HG03521 (cell line): ENCODE results near the gene SFTPB.
"Not testable (repeated sequence)": the region's sequence is repeated elsewhere in the genome, so short reads cannot be mapped to it uniquely, and the experiment has no call there.

ENCODE experiments used
- ATAC-seq: cut with Tn5 transposase; IDR thresholded peaks from one replicate; pipeline ENCODE4 v1.9.1; 2021; ENCODE audit warnings: mild to moderate bottlenecking, moderate library complexity; ENCODE audit not compliant: unreplicated experiment

The SFTPB gene

DNA sequence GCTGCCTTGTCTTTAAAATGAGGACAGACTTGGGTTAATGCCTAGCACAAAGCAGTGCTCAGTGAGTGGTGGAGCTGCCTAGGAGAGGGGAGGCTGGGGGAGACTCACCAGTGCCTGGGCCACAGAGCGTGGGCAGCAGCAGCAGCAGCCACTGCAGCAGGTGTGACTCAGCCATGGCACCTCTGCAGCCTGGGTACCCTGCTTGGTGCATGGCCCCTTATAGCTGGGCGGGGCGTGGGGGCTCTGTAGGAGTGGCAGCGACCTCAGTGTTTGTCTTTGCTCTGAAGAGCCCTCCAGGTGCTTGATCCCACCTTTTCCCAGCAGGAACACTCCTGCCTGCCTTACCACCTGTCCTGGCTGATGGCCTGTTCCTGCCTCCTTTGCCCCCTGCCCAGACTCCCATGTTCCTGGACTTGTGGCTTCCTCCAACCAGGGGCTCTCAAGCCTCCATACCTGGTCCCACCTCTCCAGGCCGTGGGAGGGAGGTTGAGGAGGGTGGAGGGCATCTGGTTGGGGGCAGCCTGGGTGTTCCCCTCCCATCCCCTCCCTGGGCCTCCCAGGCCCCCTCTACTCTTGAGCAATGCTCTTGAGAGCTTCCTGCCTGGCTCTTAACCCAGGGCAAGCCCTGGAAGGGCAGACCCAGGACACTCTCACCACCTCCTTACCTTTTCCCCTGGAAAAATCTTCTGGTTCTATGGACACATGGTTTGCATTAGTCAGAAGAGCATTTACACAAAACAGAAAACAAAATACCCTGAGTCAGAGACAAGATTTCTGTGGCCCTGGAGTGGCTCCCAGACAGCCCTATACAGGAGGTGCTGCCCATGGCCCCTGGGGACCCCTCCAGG, at the start of gene SFTPB:
TSS of gene SFTPB (minus strand) at position 191 of the 848 bp plus-strand sequence. CDS start at position 175, 16 bp downstream.
- no peak for ATAC-seq

DNA sequence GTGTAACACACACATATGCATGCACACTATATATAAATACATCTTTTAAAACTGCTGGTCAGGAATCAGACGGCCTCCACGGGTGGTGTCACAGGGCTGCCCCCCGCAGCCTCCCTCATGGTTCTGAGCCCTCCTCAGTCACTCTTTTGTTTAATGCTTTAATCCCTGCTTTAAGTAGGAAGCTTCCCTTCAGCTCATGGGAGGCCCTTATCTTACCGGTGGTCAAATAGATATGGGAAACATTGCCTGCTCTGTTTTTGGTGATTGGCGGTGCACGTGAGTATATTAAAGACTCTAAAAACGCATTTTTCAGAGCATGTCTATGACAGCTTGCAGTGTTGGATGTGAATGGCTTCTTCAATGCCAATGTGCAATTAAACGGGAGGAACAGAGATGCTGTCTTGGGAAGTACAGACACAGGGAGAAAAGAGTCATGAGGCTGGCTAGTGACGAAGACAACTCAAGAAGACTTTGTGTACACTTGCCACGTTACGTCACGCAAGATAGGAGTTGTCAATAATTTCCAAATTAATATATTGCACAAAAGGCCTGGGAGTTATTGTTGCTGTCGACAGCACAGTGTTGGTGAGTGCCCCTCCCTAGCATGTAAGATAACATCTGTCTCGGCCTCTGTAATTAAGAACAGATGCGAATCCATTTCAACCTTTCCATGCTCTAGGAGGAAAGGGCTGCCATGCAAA, 49.5 kb upstream of the SFTPB start:
- no peak for ATAC-seq

DNA sequence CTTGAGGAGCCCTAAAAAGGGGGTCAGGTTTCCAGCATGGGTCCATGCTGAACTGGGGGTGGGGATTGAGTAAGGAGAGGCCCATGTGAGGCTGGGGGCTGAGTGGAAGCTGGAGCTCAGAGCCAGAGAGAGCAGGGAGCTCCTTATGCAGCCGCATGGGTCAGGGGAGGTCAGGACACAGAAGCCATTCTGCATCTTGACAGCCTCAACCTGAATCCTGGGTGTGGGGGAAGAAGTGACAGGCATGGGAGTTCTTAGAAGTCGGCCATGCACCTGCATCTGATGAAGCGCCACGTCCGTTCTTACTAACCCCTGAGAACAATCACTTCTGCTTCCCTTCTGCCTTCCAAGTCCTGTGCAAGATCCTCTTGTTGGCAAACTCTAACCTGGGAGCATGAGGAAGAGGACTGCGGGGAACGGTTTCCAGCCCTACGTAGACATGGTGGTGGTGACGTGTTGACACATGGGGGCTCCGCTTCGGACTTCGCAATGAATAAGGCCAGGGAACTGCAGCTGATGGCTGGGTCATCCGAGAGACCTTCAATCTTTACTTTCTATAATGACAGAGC, 48.4 kb upstream of the SFTPB start:
- ATAC-seq: no peak

DNA sequence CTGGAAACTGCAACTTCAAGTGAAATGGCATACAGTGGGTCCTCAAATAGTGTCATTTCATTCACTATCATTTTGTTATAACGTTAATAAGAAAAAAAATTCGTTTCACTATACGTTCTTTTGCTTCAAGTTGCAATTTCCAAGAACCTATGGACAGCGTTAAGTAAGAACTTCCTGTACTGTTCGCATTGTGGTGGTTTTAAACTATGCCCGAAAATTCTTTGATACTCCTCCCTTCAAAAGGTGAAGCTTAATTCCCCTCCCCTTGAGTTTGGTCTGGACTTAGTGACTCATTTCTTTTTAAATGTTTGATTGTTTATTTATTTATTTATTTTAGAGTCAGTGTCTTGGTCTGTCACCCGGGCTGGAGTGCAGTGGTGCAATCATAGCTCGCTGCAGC, 46.8 kb upstream of the SFTPB start:
- ATAC-seq: no peak

DNA sequence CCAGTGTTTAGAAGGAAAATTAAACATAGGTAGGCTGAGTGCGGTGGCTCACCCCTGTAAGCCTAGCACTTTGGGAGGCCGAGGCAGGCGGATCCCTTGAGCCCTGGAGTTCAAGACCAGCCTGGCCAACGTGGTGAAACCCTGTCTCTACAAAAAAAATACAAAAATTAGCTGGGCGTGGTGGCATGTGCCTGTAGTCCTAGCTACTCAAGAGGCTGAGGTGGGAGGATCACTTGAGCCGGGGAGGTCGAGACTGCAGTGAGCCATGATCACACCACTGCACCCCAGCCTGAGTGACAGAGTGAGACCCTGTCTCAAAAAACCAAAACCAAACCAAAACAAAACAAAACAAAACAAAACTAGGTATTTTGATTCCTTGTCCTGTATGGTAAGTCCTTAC, 46.4 kb upstream of the SFTPB start:
- not testable (repeated sequence) for ATAC-seq

DNA sequence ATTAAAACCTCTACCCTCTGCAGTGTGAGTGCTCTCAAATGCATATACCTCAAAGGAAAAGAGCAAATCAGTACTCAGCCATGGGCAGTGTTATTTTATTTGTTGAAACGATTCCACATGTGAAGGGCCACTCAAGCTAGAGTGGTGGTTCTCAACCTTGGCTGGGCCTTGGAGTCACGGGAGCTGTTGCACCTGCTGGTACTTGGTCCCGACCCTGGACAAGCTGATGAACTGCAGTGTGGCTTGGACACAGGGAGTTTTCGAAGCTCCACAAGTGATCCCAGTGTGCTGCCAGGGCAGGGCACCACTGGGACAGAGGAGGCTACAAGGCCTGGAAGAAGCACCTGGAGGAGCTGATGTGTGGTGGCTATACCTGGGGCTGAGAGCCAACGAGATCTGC, 45.8 kb upstream of the SFTPB start:
- no peak for ATAC-seq

DNA sequence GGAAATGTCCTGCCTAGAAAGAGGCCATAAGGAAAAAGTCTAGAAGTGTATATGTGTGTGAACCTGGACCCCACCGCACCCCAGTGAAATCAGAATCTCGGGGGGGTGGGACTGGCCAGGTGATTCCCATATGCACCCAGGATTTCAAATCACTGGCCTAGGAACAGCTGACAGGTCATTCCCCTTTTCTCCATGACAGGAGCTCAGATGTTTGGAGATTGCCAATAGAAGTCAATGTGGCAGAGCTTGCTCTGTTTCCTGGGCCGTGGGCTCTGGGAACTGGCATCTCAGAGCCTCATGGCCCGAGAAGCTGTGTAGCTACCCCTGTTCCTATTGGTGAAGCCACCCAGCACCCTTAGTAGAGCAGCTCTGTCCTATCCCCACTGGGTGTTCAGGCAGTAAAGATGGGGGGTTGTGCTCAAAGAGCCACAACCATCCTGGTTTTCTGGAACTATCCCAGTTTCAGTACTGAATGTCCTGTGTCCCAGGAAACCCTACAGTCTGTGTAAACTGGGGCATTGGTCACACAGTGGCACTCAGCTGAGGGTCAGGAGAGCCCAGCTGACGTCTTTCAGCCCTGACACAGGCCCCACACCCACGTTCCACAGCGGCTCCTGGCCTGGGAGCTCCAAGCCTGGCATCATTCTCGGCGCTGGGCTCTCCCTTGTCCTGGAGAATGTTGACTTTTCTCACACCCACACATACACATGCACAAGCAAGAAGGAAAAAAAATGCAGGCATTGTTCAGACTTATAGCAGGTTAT, 45.0 kb upstream of the SFTPB start:
- ATAC-seq: no peak

DNA sequence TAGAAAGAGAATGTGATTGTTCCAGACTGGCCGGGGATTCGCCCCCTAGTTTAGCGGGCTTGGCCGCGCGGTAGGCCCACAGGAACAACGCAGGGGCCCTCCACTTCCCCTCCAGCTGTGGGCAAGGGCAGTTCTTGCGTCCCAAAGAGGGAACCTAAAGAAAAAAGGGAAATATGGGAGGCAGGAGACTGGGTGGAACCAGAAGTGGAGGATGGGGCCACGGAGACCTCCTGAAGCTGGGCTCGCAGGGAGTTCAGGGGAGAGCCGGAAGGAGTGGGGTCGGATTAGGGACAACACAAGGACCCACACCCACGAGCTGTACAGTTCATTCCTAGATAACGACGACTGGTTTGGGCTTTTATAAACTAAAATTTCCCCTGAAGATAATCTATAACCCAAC, 44.3 kb upstream of the SFTPB start:
- no peak for ATAC-seq

DNA sequence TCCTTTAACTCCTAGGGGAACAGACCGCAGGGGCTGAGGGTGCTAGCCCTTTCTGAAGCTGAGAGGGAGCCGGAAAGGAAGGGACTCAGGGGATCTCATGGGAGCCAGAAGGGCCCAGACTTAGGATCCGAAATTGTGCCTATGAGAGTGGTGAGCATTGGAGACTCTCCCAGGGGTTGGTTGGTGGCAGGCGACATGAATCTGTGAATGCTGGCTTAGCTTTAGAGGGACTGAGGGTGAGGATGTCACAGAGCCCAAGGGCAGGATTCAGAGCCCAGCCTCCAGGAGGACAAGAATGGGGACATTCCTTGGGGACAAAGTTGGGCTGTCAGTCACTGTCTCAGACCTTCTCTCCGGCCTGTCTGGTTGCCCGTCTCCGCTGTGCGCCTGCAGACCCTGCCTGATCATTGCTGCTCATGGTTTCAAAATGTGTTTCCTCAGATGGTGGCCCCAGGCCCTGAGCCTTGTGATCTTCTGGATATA, 43.6 kb upstream of the SFTPB start:
- no peak for ATAC-seq

DNA sequence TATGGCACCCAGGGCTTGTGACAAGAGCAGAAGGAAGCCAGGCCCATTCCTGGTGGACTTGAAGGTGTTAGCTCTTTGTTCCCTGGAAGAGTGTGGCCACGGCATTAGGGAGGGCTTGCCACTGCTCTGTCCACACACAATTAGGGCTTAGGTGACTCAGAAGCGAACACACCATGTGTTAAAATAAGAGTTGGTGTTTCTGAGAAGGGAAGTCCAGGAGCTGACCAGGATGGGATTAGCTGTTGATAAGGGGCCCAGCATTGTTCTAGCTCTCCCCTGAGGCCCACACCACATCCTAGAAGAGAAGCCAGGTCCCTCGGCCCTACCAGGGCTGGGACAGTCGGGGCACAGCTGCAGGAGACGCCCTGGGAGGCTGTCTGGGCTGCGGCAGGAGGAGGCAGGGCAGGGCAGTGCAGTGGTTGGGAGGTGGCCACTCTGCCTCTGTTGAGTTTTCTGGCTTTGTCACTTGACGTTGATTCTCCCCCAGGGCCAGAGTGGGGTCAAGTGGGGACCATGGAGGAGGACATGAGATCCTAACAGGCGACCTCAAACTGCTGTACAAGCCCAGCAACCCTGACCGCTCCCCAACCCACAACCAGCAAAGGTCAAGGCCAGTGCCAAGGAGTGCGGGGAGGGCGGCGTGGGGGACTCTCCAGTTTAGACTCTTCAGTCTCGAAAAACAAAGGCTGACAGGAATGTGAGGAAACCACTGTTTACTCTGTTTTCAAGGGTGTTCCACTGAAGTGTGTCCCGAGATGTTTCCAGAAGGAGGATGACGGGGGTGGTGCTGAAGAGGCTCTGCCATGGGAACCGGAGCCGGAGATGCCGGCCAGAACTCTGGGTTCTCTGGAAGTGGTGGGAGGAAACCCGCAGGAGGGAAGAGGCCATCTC, 42.9 kb upstream of the SFTPB start:
- no peak for ATAC-seq

DNA sequence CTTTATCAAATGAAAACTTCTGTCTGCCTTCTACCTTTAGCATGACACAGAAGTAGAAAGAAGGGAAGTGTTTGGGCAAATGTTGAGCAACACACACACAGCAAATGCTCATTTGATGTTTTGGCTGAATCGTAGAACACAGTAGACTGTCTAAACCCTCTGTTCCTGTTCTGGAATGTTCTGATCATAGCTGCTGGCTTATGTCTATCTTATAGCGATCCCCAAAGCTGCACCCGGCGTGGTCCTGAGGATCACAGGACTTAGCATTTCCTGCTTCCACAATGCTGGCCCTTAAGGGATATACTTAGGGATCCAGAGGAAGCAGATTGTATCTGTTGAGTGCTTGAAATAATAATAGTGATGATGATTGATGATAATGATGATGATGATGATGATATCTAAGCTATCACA, 41.4 kb upstream of the SFTPB start:
- no peak for ATAC-seq

DNA sequence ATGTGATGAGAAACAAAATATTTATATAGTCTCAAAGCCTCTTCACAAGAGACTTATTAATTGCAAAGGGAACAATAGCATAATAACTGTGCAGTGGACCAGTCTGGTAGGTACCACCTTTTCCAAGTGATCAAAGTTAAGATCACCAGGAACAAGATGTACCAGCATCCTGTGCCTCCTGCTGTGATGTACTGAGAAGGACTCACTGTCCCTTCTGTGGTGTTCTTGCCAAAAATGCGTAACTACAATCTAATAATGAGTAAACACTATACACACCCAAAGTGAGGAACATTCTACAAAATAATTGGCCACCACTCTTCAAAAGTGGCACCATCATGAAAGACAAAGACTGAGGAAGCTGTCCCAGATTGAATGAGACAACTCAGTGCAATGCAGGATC, 40.6 kb upstream of the SFTPB start:
- ATAC-seq: no peak

DNA sequence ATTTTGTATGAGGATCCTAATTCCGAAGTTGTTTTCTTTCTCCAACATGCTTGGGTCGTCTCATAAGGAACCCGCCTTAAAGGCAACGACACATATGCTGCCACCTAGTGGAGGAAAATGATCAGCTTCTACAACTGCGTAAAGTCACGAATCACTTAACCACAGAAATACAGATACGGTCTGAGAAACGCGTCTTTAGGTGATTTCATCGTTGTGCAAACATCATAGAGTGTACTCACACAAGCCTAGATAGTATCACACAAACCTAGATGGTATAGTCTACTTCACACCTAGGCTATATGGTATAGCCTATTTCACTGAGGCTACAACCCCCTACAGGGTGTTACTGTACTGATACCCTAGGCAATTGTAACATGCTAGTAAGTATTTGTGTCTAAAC, 39.3 kb upstream of the SFTPB start:
- ATAC-seq: no peak

DNA sequence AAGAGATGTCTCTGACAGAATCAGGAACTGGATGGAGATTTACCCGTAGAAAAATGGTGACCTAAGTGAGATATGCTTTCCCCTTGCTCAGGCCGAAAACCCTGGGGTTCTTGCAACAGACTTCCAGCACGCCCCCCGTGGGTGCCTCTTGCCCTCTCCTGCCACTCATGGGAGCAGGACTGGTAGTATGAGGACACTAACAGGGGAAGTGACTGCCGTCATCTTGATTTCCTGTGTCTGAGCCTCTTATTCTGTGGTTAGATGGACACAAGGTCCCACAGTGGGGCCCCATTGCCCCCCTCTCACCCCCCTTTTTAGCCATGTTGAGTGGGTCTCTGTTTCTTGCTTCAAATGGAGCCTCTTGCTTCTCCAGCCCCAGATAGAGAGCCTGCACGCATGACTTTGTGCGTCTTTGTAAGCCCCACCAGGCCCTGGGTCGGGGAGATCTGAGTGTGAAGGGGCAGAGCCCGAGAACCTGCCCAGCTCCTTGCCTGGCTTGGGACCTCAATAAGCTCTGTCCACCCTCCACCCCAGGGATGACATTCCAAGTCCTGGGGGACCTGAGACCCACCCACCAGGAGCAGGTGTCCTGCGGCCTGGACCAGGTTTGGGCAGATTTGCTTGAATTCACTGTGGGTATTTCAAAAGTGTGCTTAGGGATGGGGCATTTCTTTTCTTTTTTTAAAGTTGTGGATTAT, 38.7 kb upstream of the SFTPB start:
- no peak for ATAC-seq

DNA sequence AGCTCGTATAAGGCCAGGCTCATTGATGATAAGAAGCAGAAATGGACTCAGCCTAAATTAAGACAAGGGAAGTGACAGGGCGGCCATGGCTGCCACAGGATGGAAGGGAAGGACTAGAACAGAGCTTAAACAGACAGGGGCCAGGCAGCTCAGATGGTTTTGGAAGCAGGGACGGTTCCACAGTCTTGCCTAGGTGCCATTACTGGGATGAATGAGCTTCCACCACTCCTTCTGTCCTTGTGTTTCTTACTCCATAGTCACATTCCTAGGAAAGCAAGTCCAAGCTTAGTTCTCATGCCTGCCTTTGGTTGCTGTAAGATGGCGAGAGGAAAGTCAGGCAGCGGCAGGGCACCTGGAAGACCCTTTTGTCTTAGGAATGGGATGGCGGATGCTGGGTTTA, 38.1 kb upstream of the SFTPB start:
- no peak for ATAC-seq

DNA sequence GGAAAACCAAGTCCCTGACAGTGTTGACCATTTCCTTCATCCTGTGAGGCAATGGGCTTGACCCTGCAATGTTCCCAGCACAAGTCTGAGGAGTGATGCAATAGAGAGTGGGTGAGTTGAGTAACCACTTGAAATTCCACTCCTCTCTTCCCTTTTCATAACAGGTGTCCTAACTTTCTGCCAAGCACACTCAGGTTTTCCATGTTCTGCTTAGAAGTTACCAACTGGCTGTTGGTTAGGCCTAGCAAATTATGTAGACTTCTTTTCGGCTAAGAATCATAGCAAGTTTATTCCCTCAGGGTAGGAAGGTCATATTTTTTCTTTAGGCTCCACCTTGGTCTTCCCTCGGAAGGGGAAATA, 37.7 kb upstream of the SFTPB start:
- no peak for ATAC-seq

DNA sequence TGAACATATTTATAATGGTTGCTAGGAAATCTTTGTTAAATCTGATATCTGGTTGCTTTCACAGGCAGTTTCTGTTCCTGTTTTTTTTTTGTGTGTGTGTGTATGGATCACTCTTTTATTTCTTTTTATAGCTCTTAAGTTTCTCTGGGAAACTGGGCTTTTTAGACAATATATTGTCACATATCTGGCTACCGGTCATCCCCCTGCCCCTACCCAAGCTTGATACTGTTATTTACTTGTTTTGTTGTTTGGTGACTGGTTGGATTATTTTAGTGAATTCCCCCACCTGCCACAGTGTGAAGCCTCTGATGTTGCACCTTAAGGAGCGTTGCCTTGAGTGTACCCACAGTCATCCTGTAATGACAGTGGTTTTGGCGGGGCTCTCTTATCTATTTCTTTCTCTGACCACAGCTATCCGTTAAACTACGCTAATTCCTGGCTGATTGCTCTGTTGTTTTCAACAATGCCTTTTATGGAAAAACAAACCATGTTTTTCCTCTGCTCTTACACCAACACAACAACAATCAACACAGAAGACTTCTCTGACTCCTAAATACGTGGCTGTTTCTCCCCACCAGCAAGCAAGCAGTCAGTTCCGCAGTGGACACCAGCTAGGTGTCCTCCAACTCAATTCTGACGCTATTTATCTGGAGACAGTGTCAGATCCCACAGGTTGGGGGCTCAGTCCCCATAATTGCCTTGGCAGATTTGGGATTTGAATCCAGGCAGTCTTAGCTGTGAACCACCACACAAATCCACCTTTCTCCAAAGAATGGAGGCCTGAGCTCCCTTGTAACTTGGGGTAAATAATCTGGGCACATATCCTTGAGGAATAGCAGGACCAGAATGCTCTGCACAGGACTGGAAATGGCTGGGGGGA, 37.0 kb upstream of the SFTPB start:
- no peak for ATAC-seq

DNA sequence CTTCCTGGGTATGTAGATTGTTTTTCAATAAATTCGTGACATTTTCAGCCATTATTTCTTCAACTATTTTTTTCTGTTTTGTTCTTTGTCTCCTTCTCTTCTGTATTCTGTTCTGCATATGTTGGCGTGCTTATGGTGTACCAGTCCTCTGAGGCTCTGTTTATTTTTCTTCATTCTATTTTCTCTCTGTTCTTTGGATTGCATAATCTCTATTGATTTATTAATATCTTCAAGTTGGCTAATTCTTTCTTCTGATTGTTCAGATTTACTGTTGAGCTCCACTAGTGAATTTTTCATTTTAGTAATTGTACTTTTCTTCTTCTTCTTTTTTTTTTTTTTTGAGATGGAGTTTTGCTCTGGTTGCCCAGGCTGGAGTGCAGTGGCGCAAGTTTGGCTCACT, 36.0 kb upstream of the SFTPB start:
- ATAC-seq: no peak

DNA sequence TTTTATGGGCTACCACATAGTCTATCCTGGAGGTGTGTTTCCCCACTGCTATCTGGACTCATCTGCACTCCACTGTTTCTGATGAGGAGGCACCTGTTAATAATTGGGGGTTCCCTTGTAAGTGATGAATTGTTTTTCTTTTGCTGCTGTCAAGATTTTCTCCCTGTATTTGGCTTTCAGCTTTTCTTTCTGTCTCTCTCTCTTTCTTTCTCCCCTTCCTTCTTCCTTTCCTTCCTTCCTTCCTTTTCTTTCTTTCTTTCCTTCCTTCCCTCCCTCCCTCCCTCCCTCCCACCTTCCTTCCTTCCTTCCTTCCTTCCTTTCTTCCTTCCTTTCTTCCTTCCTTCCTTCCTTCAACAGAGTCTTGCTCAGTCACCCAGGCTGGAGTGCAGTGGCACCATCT, 35.3 kb upstream of the SFTPB start:
- ATAC-seq: no peak
